Glutamatergic neuron (in vitro differentiated cells): Measurements from ENCODE around the gene PGLYRP2. TPM values are rescaled to one million over a fixed set of nuclear protein-coding genes. Genes with fewer than 3 reads are reported as not detected.

Experiments
- DNase-seq: peaks from one replicate; pipeline ENCODE4 v3.0.0; 2022
- H3K27ac Mint-ChIP-seq: one replicate; pipeline ENCODE4 v1.8.0; 2020; ENCODE audit warnings: mild to moderate bottlenecking, mixed read lengths, inconsistent platforms; ENCODE audit not compliant: unreplicated experiment
- H3K27me3 Mint-ChIP-seq: one replicate; pipeline ENCODE4 v1.8.0; 2020; ENCODE audit warnings: mild to moderate bottlenecking, moderate library complexity, mixed read lengths, inconsistent platforms; ENCODE audit not compliant: unreplicated experiment
- H3K36me3 Mint-ChIP-seq: one replicate; pipeline ENCODE4 v1.8.0; 2020; ENCODE audit warnings: mild to moderate bottlenecking, mixed read lengths, inconsistent platforms; ENCODE audit not compliant: unreplicated experiment
- H3K4me1 Mint-ChIP-seq: one replicate; pipeline ENCODE4 v1.8.0; 2020; ENCODE audit warnings: mild to moderate bottlenecking, low read depth, mixed read lengths, inconsistent platforms; ENCODE audit not compliant: unreplicated experiment
- H3K4me3 Mint-ChIP-seq: one replicate; pipeline ENCODE4 v1.8.0; 2020; ENCODE audit warnings: mild to moderate bottlenecking, mixed read lengths, inconsistent platforms; ENCODE audit not compliant: unreplicated experiment
- H3K9me3 Mint-ChIP-seq: one replicate; pipeline ENCODE4 v1.8.0; 2020; ENCODE audit warnings: mild to moderate bottlenecking, moderate library complexity, mixed read lengths, inconsistent platforms; ENCODE audit not compliant: unreplicated experiment
- total RNA-seq: library from RNA; stranded (reverse); fragmentation: NEBNext Ultra II Directional; extraction: Animal tissue kit (Norgen Biotek cat#: 25700); gene quantifications from one replicate; pipeline ENCODE4 v1.2.1, GENCODE V29; 2021; ENCODE audit not compliant: unreplicated experiment
- TF ChIP-seq, protein P1 (sequence below): fragments of 200-600 bp; sonication (generic); IDR thresholded peaks from one replicate; pipeline ENCODE4 v1.5.0; 2021; ENCODE audit not compliant: partially characterized antibody, unreplicated experiment

The PGLYRP2 gene
- total RNA-seq, 1 donor from 2014 or later = not detected

DNA sequence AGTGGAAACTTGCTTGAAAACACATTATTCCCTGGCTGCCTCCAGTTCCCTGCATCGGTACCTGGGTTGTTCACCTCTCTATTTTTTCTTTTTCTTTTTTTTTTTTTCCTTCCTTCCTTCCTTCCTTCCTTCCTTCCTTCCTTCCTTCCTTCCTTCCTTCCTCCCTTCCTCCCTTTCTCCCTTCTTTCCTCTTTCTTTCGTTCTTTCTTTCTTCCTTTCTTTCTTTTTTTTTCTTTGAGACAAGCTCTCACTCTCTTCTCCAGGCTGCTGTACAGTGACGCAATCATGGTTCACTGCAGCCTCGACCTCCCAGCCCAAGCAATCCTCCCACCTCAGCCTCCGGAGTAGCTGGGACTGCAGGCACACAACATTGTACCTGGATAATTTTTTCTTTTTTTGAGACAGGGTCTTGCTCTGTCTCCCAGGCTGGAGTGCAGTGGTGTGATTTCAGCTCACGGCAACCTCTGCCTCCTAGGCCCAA is 11.5 kb downstream of the PGLYRP2 start:
- Mint-ChIP-seq H3K4me3 (no peak overlapping the region), H3K27ac (no peak overlapping the region), H3K27me3 (peaks cover 25% of the 10 kb centered on the region), H3K36me3 (no peaks in the 10 kb centered on the region), H3K4me1 (no peaks in the 10 kb centered on the region), H3K9me3 (peaks cover 2% of the 10 kb centered on the region)
- no peak for DNase-seq
- TF ChIP-seq, protein P1, sequence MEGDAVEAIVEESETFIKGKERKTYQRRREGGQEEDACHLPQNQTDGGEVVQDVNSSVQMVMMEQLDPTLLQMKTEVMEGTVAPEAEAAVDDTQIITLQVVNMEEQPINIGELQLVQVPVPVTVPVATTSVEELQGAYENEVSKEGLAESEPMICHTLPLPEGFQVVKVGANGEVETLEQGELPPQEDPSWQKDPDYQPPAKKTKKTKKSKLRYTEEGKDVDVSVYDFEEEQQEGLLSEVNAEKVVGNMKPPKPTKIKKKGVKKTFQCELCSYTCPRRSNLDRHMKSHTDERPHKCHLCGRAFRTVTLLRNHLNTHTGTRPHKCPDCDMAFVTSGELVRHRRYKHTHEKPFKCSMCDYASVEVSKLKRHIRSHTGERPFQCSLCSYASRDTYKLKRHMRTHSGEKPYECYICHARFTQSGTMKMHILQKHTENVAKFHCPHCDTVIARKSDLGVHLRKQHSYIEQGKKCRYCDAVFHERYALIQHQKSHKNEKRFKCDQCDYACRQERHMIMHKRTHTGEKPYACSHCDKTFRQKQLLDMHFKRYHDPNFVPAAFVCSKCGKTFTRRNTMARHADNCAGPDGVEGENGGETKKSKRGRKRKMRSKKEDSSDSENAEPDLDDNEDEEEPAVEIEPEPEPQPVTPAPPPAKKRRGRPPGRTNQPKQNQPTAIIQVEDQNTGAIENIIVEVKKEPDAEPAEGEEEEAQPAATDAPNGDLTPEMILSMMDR = no peak

DNA sequence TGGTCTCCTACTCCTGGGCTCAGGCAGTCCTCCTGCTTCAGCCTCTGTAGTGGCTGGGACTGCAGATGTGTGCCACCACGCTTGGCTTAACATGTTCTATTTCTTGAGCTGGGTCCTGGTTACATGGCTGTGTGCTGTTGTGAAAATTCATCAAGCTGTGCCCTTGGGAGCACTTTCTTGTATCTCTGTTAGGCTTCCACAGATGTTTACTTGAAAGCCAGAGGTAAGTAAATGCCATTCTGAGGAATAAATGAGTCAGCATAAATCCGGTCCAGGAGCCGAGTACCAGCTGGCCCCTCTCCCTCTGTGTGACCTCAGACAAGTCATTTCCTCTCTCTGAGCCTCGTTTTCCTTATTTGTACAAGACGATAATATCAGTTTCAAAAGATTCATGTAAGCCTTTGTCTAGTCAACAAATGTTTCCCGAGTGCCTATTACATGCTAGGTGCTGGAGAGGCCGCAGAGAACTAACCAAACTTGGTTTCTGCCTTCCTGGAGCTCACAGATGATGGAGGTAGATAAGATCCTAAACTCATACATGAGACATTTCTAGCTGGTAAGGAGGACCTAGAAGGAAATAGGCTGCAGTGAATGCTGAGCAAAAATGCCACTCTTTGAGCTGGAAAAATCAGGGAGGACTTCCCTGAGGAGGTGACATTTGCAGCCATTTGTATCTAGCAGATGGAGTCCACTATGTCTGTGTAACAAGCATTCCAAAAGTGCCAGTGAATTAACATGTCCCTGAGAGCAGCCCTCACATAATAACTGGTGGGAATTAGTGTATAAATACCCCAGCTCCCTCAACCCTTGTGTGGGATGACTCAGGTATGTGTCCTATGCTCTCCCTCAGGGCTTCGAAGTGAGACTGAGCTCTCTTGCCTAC is 12.2 kb downstream of the PGLYRP2 start:
- peaks cover 25% of the 10 kb centered on the region for H3K27me3 Mint-ChIP-seq
- H3K27ac Mint-ChIP-seq = no peak overlapping the region
- H3K9me3 Mint-ChIP-seq = peaks cover 2% of the 10 kb centered on the region
- no peaks in the 10 kb centered on the region for H3K4me1 Mint-ChIP-seq
- no peak overlapping the region for H3K4me3 Mint-ChIP-seq
- TF ChIP-seq, protein P1 = no peak
- H3K36me3 Mint-ChIP-seq = no peaks in the 10 kb centered on the region
- DNase-seq = no peak

DNA sequence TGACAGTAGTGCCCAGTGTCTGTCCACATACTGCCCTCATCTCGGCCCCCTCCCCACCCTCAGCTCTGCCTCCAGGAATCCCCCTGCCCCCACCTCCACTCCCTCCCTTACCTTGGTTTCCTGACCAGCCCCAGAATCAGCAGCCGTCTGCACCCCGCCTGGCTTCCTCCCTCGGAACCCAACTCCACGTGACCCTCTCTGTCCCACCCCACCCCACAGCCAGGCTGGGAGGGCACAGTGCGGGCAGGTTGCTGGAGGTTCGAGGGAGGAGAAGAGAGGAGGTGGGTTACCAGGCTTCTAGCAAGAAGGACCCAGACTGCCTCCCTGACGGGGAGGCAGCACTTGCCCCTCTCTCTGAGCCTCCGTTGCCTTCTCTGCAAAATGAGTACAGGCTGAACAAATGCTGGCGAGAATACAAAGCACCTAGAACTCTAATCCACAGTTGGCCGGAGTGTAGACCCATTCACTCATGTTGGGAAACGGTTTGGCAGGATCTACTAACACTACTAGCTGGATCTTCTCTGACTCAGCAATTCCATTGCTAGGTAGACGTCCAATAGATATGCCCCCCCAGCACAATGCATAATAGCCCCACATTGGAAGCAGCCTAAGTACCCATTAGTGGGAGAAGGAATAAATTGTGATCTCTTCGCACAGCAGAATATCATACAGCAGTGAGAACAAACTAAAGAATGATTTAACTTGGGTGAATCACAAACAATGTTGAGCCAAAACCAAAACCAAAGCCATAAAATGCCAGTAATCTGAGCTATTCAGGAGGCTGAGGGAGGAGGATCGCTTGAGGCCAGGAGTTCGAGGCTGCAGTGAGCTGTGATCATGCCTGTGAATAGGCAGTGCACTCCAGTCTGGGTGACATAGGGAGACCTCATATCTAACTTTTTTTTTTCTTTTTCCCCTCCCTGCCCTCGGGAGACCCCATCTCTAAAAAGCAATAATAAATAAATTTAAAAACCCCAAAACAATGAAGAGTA is 14.6 kb downstream of the PGLYRP2 start, which contains the start of gene RASAL3:
RASAL3 (minus strand) TSS at position 151 of the 992 bp plus-strand sequence. CDS start 186 bp downstream, outside the sequence.
- Mint-ChIP-seq H3K4me3 (no peak within 1 kb of the TSS), H3K4me1 (no peaks in the 10 kb centered on the region), H3K27ac (no peak within 1 kb of the TSS), H3K27me3 (peaks cover 29% of the 10 kb centered on the region), H3K36me3 (no peaks in the 10 kb centered on the region), H3K9me3 (no peaks in the 10 kb centered on the region)
- no peak for DNase-seq
- TF ChIP-seq, protein P1 = no peak

DNA sequence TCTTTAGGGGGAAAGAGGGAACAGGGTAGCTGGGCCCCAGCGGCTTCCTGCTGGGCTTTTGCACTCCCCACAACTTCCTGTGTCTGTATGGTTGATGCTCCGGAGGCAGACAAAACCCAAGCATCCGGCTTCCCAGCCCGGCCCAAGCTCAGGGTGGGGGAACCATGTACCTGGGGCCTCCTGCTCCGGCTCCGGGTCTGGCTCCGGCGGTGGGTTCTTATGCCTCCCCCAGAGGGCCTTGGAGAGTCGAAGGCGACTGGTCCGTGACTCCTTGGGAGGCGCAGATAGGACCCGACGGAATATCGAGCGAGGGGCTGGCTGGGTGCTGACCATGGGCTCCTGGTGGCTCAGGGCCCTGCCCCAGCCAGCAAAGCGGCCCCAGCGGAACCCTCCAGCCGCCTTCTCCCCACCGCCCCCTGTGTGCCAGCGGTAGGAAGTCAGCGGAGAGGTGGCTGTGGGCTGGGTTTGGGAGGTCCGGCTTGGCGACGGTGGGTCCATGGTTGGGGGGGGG is 15.4 kb downstream of the PGLYRP2 start:
- no peaks in the 10 kb centered on the region for H3K9me3 Mint-ChIP-seq
- no peaks in the 10 kb centered on the region for H3K4me1 Mint-ChIP-seq
- no peak overlapping the region for H3K4me3 Mint-ChIP-seq
- H3K27me3 Mint-ChIP-seq = peaks cover 31% of the 10 kb centered on the region
- DNase-seq = no peak
- TF ChIP-seq, protein P1 = no peak
- no peaks in the 10 kb centered on the region for H3K36me3 Mint-ChIP-seq
- no peak overlapping the region for H3K27ac Mint-ChIP-seq
